HG02870 (cell line): ENCODE data around the gene RCL1.
A peak's percentile ranks its signal among the peaks of the same experiment; 100 is the strongest.

Source experiments
- ATAC-seq: cut with Tn5 transposase; IDR thresholded peaks from one replicate; pipeline ENCODE4 v1.9.1; 2021; ENCODE audit warnings: mild to moderate bottlenecking, moderate library complexity; ENCODE audit not compliant: unreplicated experiment

Gene RCL1

GRCh38 chr9:4805191-4805918, 12.6 kb downstream of the RCL1 start:
- ATAC-seq: no peak

DNA sequence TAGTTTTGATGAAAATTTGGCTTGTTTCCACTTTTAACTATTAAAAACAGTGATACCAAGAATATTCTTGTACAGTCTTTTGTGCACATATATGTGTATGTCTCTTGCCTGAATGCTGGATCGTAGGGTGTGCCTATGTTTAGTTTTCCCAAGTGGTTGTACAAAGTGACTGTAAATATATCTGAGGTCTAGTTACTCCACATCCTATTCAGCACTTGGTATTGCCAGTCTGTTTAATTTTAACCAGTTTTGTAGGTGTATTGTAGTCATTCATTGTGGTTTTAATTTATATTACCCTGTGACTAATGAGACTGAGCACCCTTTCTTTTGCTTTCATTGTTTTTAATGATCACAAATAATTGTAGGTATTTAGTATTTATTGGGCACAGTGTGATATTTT, 17.8 kb downstream of the RCL1 start:
- ATAC-seq: no peak

DNA sequence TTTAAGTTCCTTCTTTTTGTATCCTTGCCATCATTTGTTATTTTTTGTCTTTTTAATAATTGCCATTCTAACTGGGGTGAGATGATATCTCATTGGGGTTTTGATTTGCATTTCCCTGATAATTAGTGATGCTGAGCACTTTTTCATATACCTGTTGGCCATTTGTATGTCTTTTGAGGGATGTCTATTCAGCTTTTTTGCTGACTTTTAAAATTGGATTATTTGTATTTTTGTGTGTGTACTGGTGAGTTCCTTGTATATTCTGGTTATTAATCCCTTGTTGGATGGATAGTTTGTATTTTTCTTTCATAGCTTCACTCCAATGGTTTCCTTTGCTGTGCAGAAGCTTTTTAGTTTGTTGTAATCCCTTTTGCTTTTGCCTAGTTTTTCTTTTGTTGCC, 19.1 kb downstream of the RCL1 start:
- ATAC-seq: no peak

DNA sequence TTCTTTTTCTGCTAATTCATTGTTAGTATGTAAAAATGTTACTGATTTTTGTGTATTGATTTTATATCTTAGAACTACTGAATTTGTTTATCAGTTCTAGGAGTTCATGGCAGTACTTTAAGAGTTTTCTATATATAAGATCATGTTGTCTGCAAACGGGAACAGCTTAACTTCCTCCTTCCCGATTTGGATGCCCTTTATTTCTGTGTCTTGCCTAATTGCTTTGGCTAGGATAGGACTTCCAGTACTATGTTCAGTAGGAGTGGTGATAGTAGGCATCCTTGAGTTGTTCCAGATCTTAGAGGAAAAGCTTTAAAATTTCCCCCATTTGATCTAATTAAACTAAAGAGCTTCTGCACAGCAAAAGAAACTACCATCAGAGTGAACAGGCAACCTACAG, 20.1 kb downstream of the RCL1 start:
- ATAC-seq: no peak

GRCh38 chr9:4814913-4815312, 22.2 kb downstream of the RCL1 start:
- peak; percentile 61 for ATAC-seq

- ATAC-seq: peak; percentile 18
Observed at GRCh38 chr9:4815381-4815956, 22.7 kb downstream of the RCL1 start.

DNA sequence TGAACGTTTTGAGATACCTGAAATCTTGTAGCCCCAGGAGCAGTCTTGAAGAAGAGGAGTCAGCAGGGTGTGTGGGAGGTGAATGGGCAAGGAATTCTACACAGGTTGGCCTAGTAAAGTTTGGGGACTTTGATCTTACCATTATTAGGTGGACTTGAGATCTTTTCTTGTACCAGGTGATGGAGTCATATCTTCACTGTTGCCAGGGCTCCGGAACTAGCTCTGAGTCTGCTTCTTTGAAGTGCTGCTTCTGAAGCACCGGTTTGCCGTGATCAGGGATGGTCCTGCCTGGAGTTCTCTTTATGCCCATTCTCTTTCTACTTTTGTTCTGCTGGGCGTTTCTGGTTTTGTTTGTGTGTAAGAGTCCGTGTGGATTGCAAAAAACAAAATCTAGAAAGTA, 27.4 kb downstream of the RCL1 start:
- ATAC-seq: no peak

DNA sequence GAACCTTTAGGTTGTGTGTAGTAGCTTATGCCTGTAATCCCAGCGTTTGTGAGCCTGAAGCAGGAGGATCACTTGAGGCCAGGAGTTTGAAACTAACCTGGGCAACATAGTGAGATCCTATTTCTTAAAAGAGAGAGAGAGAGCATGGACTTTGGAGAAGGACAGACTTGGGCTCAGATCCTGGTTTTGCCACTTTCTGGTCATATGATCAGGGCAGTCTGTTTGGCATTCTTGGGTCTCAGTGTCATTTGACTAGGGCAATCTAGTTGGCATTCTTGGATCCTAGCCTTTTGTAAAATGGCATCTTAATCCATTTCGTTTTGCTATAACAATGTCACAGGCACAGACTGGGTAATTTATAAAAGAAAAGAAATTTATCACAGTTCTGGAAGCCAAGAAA, 28.4 kb downstream of the RCL1 start:
- no peak for ATAC-seq

DNA sequence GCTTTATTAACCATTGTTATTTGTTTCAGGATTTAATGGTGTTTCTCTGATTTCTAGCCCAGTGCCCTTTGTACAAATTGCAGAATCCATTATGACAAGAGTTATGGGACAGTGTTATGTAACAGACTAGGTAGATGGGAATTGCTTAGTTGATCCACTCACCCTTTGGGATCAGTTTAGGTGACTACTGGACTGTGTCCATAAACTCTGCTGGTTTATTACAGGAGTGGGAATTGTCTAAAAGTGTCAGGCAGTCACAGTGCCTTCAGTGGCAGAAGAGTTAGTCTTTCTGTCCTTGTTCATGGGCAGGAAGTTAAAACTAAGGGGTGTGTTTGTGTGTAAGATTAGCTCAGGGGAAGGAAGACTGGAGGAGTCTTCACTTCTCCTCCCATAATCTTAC, 29.3 kb downstream of the RCL1 start:
- ATAC-seq: no peak

DNA sequence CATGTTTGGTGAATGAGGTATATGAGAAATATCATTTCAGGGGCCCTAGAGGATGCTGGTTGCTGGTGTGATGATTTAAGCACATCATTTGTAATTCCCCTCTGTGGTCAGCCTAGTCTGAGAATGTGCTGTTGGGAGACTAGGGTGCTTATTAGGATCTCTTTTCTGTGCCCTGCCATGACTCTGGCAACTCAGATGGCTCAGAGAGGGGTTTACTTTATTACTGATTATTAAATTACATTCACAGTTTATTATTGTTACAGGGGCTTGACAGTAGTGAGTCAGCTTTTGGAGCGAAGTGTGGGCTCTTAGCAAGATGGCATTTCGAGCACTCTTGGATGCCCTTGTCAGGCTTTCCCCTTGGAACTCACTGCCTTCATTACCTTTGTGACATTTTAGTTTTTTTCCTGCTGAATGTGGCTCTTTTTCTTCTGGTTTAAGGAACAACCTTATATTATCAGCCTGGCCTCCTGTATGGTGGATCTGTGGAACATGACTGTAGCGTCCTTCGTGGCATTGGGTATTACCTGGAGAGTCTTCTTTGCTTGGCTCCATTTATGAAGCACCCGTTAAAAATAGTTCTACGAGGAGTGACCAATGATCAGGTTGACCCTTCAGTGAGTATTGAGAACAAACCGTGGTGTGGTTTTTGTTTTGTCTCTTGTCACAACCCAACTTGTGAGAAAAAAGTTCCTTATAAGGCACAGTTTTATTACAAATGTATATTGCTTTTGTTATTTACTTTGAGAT, 33.8 kb downstream of the RCL1 start:
- ATAC-seq: no peak

- no peak for ATAC-seq
Observed at GRCh38 chr9:4827224-4827623, 34.5 kb downstream of the RCL1 start.

DNA sequence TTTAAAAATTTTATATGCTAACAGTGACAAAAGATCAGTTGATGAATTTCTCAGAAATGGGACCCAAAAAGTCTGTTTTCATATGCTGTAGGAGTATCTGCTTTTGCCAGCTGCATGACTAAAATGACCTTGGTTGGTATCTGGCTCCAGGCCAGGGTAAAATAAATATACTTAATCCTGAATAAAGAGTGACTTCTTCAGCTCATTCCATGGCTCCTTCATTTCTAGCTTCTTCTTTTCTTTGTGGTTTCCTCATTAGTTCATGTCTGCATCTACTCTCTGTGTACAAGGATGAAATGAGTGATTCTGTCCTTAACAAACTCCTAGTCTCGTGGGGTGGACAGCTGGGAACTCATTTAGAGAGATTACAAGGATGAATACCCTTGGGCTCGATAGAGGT, 36.0 kb downstream of the RCL1 start:
- no peak for ATAC-seq

- ATAC-seq: no peak
Observed at GRCh38 chr9:4829969-4830368, 37.2 kb downstream of the RCL1 start.

DNA sequence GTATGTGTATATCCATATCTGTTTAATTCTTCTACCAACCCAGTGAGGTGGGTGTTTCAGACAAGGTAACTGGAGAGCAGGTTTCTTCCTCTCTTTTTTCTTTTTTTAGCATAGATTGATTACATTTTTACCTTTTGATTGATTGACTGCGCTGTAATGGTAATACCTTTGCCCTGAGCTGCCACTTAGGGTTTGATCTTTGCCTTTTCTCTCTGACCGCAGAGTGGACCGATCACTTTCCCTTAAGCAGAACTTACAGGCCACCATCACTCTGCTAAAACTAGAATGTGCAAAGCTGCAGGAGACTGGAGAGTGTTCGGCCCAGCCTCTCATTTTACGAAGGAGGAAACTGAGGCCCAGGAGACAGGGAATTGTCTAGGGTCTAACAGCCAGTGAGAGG, 38.0 kb downstream of the RCL1 start:
- ATAC-seq: no peak

DNA sequence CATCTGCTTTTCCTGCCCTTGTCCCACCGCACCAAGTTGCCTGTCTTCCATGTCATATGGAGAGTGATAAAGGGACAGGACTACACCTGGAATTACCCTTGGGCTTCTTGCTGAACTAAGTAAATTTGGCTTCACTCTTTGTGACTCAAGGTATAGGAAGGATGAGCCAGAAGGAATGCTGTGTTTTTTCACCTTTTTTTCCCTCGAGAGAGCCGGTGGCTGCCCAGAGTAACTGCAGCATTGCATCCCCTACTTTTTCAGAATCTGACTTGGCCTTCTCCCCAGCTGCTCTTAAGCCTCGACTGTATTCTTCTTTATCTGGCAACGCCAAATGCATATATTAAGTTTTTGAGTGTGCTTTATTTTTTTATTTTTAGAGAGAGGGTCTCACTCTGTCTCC, 38.4 kb downstream of the RCL1 start:
- ATAC-seq: no peak

GRCh38 chr9:4831944-4832343, 39.2 kb downstream of the RCL1 start:
- ATAC-seq: no peak

- no peak for ATAC-seq
Observed at GRCh38 chr9:4832786-4833579, 40.2 kb downstream of the RCL1 start.

DNA sequence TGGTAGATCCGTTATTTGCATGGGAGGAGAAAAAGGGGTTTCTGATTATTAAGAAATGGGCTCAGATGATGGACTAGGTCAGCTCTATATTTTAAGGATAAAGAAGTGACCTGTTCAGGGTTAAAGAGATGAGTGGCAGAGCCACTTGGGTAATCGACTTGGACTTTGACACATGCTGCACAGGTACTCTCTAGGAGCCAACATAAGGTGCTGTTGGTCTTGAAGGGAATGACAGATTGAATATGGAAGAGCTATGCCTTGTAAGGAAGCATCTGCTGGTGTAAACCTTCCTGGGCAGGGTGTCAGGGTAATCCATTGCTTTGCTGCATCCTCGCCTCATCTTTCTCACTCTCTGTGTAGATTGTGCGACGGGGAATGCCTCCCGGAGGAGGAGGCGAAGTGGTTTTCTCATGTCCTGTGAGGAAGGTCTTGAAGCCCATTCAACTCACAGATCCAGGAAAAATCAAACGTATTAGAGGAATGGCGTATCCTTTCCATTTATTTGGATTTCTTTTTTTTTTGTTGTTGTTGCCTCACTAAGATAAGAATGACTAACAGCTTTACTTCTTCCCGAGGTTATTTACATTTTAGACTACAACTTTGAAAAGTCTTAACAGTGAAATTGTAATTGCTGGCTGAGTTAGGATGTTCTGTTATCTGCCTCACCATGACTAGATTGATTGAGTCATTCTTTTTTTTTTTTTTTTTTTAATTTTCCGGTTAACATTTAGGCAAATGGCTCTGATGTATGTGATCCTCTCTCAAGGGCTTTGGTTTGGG, 41.2 kb downstream of the RCL1 start:
- ATAC-seq: no peak

- ATAC-seq: no peak
Observed at GRCh38 chr9:4836676-4837075, 43.9 kb downstream of the RCL1 start.

GRCh38 chr9:4837261-4838188, 44.8 kb downstream of the RCL1 start:
- ATAC-seq: no peak
